GM12865 (cell line): Measurements from ENCODE around the gene ANAPC2.

ENCODE experiments used
- DNase-seq: peaks from one replicate; pipeline ENCODE4 v3.0.0; 2010; ENCODE audit warnings: low read depth
- H3K4me3 ChIP-seq: 2 replicates; pipeline ENCODE4 v1.5.1; 2011; ENCODE audit warnings: mild to moderate bottlenecking, low read depth, low read length, control low read depth
- TF ChIP-seq, protein P1 (sequence below): IDR thresholded peaks from 2 replicates; pipeline ENCODE4 v1.5.1; 2011; ENCODE audit warnings: low read length, control low read depth, low read depth, inconsistent platforms; ENCODE audit not compliant: insufficient read depth; ENCODE audit errors: missing control alignments

Gene ANAPC2

DNA sequence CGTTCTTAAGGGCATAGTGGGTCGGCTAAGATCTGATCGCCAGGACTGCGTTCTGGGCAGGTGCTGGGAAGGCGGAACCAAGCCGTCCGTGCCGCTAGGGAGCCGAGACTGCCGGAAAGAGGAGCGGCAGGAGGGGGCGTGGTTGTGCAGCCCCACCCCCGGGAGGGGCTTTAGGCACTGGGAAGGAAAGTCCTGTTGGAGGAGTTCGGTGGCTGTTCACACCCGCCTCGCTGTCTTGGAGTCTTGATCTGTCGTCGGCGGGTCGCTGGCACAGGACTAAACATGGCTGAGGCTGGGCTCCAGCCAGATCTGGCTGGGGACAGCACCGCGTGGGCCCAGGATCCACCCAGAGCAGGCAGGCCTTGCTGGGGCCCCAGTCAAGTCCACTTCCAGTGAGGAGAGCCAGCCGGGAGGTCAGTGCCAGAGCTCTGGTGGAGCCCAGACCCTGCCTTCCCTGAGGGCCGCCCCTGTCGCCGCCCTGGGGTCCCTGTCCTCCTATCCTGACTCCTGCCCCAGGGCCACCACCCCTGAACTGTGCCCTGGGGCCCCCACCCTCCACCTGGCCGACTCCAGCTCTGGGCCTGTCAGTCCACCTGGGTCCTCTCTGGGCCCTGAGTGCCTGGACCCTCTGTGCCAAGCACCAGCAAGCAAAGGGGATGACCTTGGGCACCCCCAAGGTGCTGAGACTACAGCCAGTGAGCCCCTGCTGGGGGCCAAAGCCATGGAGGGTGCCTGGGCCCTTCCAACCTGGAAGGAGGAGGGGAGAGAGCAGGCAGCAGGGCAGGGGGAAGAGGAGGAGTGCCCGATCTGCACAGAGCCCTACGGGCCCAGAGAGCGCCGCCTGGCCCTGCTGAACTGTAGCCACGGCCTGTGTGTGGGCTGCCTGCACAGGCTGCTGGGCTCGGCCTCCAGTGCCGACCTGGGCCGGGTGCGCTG is 29.2 kb upstream of the ANAPC2 start:
- no peak for DNase-seq
- no peak overlapping the region for H3K4me3 ChIP-seq
- TF ChIP-seq, protein P1, sequence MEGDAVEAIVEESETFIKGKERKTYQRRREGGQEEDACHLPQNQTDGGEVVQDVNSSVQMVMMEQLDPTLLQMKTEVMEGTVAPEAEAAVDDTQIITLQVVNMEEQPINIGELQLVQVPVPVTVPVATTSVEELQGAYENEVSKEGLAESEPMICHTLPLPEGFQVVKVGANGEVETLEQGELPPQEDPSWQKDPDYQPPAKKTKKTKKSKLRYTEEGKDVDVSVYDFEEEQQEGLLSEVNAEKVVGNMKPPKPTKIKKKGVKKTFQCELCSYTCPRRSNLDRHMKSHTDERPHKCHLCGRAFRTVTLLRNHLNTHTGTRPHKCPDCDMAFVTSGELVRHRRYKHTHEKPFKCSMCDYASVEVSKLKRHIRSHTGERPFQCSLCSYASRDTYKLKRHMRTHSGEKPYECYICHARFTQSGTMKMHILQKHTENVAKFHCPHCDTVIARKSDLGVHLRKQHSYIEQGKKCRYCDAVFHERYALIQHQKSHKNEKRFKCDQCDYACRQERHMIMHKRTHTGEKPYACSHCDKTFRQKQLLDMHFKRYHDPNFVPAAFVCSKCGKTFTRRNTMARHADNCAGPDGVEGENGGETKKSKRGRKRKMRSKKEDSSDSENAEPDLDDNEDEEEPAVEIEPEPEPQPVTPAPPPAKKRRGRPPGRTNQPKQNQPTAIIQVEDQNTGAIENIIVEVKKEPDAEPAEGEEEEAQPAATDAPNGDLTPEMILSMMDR: no peak

GRCh38 chr9:137216188-137216965 is 28.0 kb upstream of the ANAPC2 start:
- no peak overlapping the region for H3K4me3 ChIP-seq
- TF ChIP-seq, protein P1: no peak
- DNase-seq: no peak

GRCh38 chr9:137215196-137215986 is 27.0 kb upstream of the ANAPC2 start:
- DNase-seq: no peak
- TF ChIP-seq, protein P1: no peak
- H3K4me3 ChIP-seq: no peak overlapping the region

DNA sequence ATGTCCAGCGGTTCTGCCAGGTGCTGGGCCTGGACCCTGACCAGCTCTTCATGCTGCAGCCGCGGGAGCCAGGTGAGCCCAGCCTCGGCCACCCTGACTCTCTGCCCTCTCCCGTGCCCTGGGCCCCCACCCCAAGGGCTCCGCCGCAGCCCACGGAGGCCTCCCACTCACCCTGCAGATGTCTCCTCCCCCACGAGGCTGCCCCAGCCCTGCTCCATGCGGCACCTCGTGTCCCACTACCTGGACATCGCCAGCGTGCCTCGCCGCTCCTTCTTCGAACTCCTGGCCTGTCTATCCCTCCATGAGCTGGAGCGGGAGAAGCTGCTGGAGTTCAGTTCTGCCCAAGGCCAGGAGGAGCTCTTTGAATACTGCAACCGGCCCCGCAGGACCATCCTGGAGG is 26.3 kb upstream of the ANAPC2 start:
- TF ChIP-seq, protein P1: no peak
- DNase-seq: no peak
- no peak overlapping the region for H3K4me3 ChIP-seq

GRCh38 chr9:137213160-137214060 is 25.1 kb upstream of the ANAPC2 start:
- H3K4me3 ChIP-seq: no peak overlapping the region
- DNase-seq: no peak
- TF ChIP-seq, protein P1: no peak

DNA sequence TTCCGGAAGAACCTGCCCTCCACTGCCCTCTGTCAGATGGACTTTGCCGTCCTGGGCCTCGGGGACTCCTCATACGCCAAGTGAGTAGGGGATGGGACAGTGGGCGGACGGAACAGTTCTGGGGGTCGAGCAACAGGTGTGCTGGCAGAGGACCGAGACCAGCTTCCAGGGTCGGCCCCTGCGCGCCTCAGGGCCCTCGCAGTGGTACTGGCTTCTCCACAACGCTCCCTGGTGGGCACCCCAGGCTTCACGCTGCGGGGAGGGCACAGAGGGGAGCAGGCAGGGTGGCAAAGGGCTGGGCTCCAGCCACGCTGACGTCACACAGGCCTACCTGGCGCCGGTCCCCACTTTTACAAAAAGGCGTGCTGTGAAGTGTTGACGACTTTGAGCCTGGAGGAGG is 24.2 kb upstream of the ANAPC2 start:
- H3K4me3 ChIP-seq: no peak overlapping the region
- TF ChIP-seq, protein P1: no peak
- no peak for DNase-seq
